B cell (primary cell): ENCODE measurements around the gene UNC119B.

Source experiments
- CTCF ChIP-seq: fragments of 200-600 bp; IDR thresholded peaks from one replicate; pipeline ENCODE4 v1.8.0; 2022; ENCODE audit warnings: antibody characterized with exemption, mild to moderate bottlenecking
- EZH2 ChIP-seq: IDR thresholded peaks from 2 replicates; pipeline ENCODE4 v1.6.1; 2012; ENCODE audit warnings: borderline replicate concordance, low read depth, mild to moderate bottlenecking, moderate library complexity, low read length; ENCODE audit not compliant: insufficient read depth, poor library complexity, severe bottlenecking

- no peak for TF ChIP-seq CTCF
- TF ChIP-seq EZH2: no peak
Observed at GRCh38 chr12:120668091-120668867, 42.0 kb upstream of the UNC119B start.
